A204.1 (cell line): ENCODE results near the gene C22orf31.

Experiments
- FAIRE-seq: peaks from 2 replicates; lab custom pipeline; 2012; peaks lifted over from hg19 to GRCh38; lab: Jason Lieb, UNC

The C22orf31 gene

DNA sequence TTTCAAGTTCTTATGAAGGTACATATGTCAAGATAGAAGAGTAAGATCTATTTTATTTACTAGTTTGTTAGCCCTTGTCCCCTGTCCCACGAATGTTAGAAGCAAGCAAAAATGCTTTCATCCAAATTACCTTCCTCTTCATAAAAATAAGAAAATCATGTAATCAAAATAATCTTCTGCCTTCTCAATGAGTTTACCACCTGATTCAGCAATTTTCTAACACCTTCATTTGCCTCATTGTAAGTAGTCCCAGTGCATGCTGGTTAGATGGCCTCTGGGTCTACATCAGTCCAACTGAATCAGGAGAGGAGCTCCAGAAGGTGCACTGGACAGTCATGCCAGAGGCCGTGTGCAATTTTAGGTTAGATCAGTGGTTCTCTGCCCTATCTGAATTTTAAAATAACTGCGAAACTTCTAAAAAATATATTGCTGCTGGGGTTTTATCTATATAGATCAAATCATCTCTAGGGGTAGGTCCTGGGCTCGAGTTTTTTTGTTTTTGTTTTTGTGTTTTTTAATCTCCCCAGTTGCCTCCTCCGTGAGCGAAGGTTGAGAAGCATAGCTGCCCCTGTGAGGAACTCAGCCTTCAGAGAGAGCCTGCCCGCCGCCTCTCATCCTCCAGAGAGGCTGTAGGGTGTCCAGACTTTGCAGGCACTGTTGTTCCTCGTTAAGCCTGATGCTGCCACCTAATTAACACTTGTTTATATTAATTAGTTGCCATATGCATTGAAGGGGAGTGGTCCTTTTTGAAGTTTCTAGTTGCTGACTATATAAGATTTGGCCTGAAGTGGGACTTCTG is 32.2 kb downstream of the C22orf31 start:
- FAIRE-seq: no peak

DNA sequence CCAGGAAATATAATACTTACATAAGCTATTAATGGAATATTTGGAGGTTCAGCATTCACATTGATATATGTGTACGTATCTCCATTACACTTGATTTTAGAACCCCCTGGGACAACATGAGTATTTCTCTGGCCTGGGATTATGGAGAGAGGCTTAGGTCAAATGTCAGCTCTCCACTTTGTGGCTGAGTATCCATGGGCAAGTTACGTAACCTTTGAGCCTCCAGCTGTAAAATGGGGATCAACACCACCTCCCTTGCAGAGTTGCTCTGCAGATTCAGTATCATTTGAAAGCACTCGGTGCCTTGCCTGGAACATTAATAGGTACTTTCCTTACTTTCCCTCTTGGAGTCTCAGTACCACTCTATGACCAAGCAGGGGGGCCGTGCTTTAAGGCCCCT is 33.2 kb downstream of the C22orf31 start:
- FAIRE-seq: no peak

DNA sequence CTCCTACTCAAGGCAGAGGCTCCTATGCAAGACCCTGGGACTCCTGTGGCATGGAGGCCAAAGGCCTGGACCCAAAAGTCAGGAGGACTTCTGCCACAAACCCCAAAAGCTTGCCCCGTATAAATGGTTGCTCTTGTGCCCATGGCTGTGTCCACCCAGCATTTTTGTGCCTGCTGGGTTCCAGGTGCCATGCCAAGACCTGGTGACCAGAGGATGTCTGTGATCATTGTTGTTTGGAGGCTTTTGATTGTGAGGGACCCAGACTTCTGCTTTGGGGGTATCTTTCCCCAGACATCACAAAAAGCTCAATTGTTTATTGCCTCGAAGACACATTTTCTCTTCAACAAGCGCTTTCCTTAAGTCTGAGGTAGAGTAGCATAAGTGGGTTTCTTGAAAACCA is 35.1 kb downstream of the C22orf31 start:
- no peak for FAIRE-seq

DNA sequence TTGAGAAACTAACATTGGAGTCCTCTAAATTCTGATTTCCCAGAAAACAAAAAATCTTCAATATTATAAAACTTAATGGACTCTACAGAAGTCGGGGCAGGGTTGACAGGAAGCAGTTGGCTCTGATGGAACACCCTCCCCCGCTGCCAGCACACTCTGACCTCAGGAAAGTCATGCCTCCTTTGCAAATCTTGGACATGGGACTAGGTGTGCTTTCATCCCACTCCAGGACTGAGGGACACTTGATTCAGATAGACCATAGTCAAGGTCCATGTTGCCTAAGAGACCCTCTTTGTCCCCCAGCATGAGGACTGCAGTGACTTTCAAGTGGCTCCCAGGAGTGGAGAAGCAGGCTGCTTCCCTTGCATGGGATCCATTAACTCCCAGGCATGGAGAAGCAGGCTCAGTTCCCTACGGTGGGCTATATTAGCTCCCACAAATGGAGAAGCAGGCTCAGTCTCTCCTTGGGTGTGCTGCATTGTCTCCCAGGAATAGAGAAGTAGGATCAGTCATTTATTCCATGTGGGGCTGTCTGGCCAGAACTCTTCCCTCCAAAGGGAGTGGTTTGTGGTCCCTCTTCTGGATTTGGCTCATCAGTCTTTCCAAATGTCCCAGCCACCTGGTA is 38.3 kb downstream of the C22orf31 start:
- FAIRE-seq: no peak

DNA sequence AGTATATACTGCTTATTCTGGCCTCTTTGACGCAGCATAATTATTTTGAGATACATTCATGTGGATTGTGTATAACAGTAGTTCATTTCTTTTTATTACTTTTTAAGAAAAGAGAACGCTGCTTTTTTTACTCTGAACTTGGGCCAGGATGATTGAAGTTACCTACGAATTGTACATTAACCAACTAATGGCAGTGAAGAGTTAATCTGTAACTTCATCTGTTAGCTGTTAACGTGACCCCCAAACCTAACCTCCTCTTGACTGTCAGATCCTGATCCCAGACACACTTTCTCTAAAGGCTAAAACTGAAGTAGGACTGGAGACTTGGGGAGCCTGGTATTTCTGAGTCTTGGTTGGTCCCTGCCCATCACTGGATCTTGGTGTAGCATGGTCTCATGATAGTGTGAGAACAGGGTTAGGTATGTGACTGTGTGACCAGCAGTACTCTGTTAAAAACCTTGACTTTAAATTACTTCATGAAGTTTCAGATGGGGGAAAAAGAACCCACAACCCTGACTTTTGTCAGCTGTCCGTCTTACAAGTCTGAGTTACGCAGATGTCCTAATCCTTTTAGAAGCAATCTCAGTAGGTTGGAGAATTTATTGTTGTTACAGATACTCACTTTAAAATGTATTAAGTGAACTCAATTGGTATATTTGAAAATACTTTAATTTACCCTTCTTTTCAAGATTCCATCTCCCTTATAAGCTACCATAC is 39.4 kb downstream of the C22orf31 start:
- FAIRE-seq: no peak

DNA sequence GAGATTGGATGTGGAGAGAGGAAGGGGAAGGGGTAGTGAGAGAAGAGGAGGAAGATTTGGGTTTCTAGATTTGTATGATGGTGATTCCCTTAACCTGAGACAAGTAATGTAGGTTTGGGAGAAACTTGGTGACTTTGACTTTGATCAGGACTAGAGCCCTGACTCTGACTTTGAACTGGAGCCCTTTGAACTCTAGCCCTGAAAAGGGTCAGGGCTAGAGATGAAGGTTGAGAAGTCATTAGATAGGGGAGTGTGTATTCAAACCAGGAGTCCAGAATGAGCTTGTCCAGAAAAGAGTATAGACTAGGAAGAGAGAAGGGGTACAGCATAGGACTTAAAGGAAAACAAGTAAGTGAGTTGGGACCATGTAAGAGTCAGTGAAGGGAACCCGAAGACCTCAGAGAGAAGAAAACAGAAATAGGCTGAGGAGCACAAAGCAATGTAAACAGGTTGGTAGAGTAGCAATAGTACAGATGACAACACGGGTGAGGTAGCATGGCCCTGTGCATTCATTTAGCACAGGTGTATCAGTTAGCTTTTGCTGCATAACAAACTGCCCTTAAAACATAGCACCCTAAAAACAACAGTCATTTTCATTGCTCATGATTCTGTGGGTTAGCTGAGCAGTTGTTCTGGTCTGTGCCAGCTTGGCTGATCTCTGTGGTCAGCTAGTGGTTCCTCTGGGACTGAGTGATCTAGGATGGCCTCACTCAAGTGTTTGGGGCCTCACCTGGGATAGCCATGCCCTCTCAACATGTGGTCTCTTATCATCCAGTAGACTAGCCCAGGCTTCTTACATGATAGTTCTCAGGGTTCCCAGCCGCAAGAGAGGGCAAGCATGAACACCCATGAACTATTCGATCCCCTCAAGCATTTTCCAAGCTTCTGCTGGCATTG is 43.1 kb downstream of the C22orf31 start:
- FAIRE-seq: no peak

DNA sequence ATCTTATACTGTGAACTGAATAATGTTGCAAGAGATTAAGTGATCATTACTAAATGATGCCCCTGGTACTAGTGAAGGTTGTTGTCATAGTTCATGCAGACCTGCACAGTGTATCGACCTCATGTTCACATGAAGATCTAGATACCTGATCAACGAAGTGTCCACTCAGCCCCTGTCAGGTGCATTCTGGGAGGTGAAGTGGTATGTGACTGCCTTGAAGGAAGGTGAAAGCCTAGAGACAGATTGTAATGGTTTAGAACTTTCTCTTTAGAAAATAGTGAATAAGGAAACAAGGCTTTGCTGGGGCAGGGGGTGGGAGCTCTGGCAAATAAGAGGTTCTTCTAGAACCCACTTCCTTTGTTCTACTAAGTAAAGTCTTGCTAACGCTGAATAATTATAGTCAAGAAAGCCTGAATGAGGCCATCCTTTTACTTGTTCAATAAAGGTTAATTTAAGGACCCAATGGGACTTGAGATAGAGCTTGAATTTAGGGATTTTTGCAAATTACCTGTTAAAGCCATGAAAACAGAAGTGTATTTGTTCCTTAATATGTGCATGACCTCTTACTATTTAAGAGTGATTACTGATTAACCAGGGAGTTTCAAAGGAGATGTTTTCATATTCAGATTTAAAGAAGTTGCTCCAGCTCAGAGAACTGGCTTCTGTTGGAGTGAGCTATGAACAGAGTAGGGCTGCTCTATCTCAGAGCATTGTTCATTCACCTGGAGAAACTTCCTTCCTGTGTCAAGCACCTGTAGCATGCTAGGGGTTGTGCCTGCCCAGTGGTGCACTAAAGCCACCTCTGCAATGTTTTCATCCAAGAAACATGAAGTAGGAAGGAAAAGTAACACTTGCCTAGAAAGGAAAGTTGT is 45.3 kb downstream of the C22orf31 start:
- no peak for FAIRE-seq

GRCh38 chr22:29014773-29015172 is 46.9 kb downstream of the C22orf31 start:
- FAIRE-seq: no peak

GRCh38 chr22:29014293-29014692 is 47.3 kb downstream of the C22orf31 start:
- no peak for FAIRE-seq

GRCh38 chr22:29012952-29013351 is 48.7 kb downstream of the C22orf31 start:
- no peak for FAIRE-seq

DNA sequence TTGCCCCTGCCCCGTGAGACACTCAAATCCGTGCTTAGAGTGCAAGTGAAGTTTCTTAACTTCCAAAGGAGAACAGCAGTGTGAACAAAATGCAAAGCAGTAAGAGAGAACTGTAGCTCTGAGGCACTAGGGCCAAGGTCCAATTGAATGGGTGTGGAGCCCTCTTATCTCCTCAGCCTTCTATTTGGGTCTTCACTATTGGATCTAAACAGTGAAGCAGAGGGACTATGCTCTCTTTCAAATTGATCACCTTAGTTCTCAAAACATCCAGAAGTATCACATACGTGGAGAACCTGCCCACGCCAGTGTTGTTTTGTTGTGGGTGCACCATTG is 49.6 kb downstream of the C22orf31 start:
- FAIRE-seq: no peak

GRCh38 chr22:29011240-29012100 is 50.2 kb downstream of the C22orf31 start:
- FAIRE-seq: no peak

DNA sequence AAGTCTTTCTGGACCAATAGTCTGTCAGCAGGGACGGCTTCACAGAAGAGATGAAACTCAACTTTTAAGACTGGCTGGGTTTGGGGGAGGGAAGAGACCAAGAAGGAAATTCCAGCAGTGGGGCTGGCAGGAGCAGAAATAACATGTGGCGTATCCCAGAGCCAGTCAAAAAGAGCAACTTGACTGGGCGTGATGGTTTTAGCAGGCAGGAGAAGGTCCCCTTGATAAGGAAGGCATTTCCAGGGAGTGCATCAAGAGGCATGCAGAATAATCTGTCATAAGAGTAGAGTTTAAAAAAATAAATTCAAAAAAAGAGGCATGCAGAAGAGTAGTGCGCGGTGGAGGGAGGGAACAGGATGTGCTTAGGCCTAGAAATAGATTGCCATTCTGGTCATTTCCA is 52.5 kb downstream of the C22orf31 start:
- FAIRE-seq: no peak
